Panc1 (cell line): ENCODE measurements around the gene SOX12. TPM values are rescaled to one million over a fixed set of nuclear protein-coding genes. Genes with fewer than 3 reads are reported as not detected.
A peak's percentile ranks its signal among the peaks of the same experiment; 100 is the strongest.

Source experiments
- ATAC-seq: fragments of 200-7000 bp; cut with Tn5 transposase; 2 replicates; pipeline ENCODE4 v1.9.1; 2020; ENCODE audit warnings: mild to moderate bottlenecking, moderate library complexity
- BruUV-seq: library from RNA; stranded (reverse); fragments of 400-500 nt; replicated peaks from 2 replicates; lab custom pipeline; 2021; lab: Mats Ljungman, UMichigan
- CTCF ChIA-PET: fragments of 300-600 bp; sonication (Branson Sonifier 250); formaldehyde crosslinking; loops from one replicate; lab custom pipeline; 2022; ENCODE audit warnings: antibody characterized with exemption; lab: Charles Lee
- POLR2A ChIA-PET: fragments of 300-600 bp; sonication (Branson Sonifier 250); formaldehyde crosslinking; loops from one replicate; lab custom pipeline; 2022; ENCODE audit warnings: antibody characterized with exemption; lab: Charles Lee
- DNase-seq: peaks from one replicate; pipeline ENCODE4 v3.0.0-alpha.2; 2010; ENCODE audit warnings: low read depth, low spot score
- H3K27ac ChIP-seq: 2 replicates; pipeline ENCODE4 v1.5.1; 2011; ENCODE audit warnings: mild to moderate bottlenecking, low read length, inconsistent platforms
- H3K27me3 ChIP-seq: fragments of 200-500 bp; sonication (Bioruptor generic); 2 replicates; pipeline ENCODE4 v1.6.0; 2014; ENCODE audit warnings: low read length, inconsistent platforms; ENCODE audit not compliant: control insufficient read depth, insufficient read depth
- H3K36me3 ChIP-seq: fragments of 200-500 bp; sonication (Bioruptor generic); 2 replicates; pipeline ENCODE4 v1.5.1; 2014; ENCODE audit warnings: inconsistent platforms, mild to moderate bottlenecking, low read length, moderate library complexity; ENCODE audit not compliant: control insufficient read depth, insufficient read depth
- H3K4me1 ChIP-seq: 2 replicates; pipeline ENCODE4 v1.5.1; 2011; ENCODE audit warnings: inconsistent platforms, mild to moderate bottlenecking, low read length, moderate library complexity; ENCODE audit not compliant: control insufficient read depth, insufficient read depth
- H3K4me3 ChIP-seq, 2 experiments: 2 replicates each; pipeline ENCODE4 v1.5.1; 2011 to 2012; ENCODE audit warnings: low read depth in 2 of 2, low read length in 2 of 2, mild to moderate bottlenecking in 2 of 2, inconsistent platforms in 1 of 2, moderate library complexity in 1 of 2
- H3K9me3 ChIP-seq: fragments of 200-500 bp; sonication (Bioruptor generic); 2 replicates; pipeline ENCODE4 v1.5.1; 2014; ENCODE audit warnings: low read depth, mild to moderate bottlenecking, inconsistent platforms, low read length, moderate library complexity; ENCODE audit not compliant: control insufficient read depth, insufficient read depth
- CTCF ChIP-seq: fragments of 450-650 bp; IDR thresholded peaks from 2 replicates; pipeline ENCODE4 v1.5.1; 2017; ENCODE audit warnings: mild to moderate bottlenecking
- POLR2AphosphoS5 ChIP-seq: IDR thresholded peaks from 2 replicates; pipeline ENCODE4 v1.6.1; 2012; ENCODE audit warnings: mild to moderate bottlenecking, low read depth, low read length, moderate library complexity
- REST ChIP-seq, 2 experiments: IDR thresholded peaks; 2 replicates each; pipeline ENCODE4 v1.6.1; 2011 to 2012; ENCODE audit warnings: low read depth in 2 of 2, control low read depth in 1 of 2, low read length in 1 of 2, mild to moderate bottlenecking in 1 of 2, moderate library complexity in 1 of 2; ENCODE audit not compliant: insufficient read depth in 1 of 2
- SIN3A ChIP-seq: IDR thresholded peaks from 2 replicates; pipeline ENCODE4 v1.6.1; 2012; ENCODE audit warnings: low read depth, mild to moderate bottlenecking, low read length, moderate library complexity, borderline replicate concordance; ENCODE audit not compliant: insufficient read depth
- TCF7L2 ChIP-seq: IDR thresholded peaks from 2 replicates; pipeline ENCODE4 v1.6.1; 2011; ENCODE audit warnings: mild to moderate bottlenecking, low read depth, low read length, inconsistent platforms
- in situ Hi-C: cut with HindIII; loops from 2 replicates; pipeline ENCODE4 v1.10.0; 2016; ENCODE audit warnings: low sequenced_read_pairs, low pct_unique_long_range_greater_than_20kb
- intact Hi-C: fragments of 100-400 bp; cut with micrococcal nuclease; formaldehyde crosslinking; loops from one replicate; pipeline ENCODE4 v1.10.0; 2022; ENCODE audit not compliant: unreplicated experiment
- total RNA-seq: library from RNA; stranded (reverse); gene quantifications from one replicate; pipeline ENCODE4 v1.2.1, GENCODE V29; 2021; ENCODE audit not compliant: unreplicated experiment

Gene SOX12
- total RNA-seq, 1 experiment from 2014 or later = 48.6 TPM

DNA sequence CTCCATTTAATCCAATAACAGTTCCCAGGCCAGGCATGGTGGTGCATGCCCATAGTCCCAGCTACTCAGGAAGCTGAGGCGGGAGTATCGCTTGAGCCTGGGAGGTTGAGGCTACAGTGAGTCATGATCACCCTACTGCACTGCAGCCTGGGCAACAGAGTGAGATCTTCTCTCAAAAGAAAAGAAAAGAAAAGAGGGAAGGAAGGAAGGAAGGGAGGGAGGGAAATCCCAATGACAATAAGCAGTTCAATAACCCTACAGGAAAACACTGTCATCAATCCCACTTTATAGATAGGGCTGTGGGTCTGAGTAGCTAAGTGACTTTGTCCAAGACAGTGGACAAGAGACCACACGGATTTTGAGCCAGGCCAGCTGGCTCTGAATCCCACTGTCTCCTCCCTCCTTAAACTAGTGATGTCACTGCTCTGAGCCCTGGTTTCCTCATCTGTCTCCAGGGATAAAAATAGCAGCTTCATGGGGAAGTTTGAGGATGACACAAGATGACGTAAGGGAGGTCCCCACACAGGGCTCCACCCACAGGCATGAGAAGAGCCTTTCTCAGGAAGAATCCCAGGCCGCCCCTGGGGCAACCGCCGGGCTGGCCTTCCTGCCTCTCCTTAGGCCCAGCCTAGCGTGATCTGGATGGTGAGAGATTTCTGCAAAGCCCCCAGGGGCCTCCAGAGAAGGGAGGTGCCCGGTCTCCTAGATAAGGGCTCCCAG is 48.0 kb downstream of the SOX12 start:
- ChIA-PET POLR2A (no interaction called here), CTCF (no interaction called here)
- in situ Hi-C loops (no loop called here), intact Hi-C loops (no loop called here)
- no peak for TF ChIP-seq TCF7L2
- TF ChIP-seq SIN3A = no peak
- TF ChIP-seq REST (IDR thresholded peaks at IDR 0.05; ENCODE audit: insufficient read depth in 1 of 2, low read depth in 2 of 2, low read length in 1 of 2) = no peak
- TF ChIP-seq POLR2AphosphoS5 = no peak
- TF ChIP-seq CTCF = no peak
- no peaks in the 10 kb centered on the region for H3K27me3 ChIP-seq
- H3K36me3 ChIP-seq = no peaks in the 10 kb centered on the region
- peak overlapping the region; percentile 62; the same call in 1 of the 2 replicates for H3K27ac ChIP-seq
- peaks cover 8% of the 10 kb centered on the region; the same call in 1 of the 2 replicates for H3K4me1 ChIP-seq
- H3K4me3 ChIP-seq = no peak overlapping the region
- H3K9me3 ChIP-seq = no peaks in the 10 kb centered on the region
- ATAC-seq (no peak; the same call in 1 of the 2 replicates), DNase-seq (no peak)
- BruUV-seq = no TSS peak

DNA sequence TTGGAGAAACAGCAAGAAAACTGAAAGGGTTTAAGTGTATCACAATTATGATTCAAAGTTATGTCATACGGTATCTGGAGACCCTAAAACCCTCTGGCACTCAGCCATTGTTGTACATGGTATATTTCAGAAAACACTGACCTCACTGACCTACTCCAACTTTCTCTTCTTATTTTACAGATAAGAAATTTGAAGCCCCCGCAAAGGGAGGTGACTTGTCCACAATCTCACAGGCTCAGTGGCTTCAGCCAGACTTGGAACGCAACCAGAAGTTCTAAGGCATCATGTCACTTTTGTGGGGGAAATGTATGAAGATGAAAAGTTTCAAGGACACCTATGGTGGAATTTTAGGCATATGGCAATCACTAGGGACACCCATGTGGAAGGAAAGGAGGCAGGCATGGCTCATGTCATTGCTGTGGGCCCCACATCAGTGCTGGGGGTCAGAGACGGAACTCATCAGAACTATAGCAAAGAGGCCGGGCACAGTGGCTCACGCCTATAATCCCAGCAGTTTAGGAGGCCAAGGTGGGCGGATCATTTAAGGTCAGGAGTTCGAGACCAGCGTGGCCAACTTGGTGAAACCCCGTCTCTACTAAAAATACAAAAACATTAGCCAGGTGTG is 50.0 kb downstream of the SOX12 start:
- intact Hi-C loops (no loop called here), in situ Hi-C loops (no loop called here)
- no peak for TF ChIP-seq POLR2AphosphoS5
- no peak for TF ChIP-seq CTCF
- no peak for TF ChIP-seq TCF7L2
- no peak for TF ChIP-seq REST (IDR thresholded peaks at IDR 0.05; ENCODE audit: insufficient read depth in 1 of 2, low read depth in 2 of 2, low read length in 1 of 2)
- TF ChIP-seq SIN3A = no peak
- no TSS peak for BruUV-seq
- ATAC-seq (no peak), DNase-seq (no peak)
- Histone ChIP-seq H3K4me3 (no peak overlapping the region), H3K9me3 (no peaks in the 10 kb centered on the region), H3K27me3 (no peaks in the 10 kb centered on the region), H3K4me1 (peaks cover 15% of the 10 kb centered on the region; the same call in 1 of the 2 replicates), H3K36me3 (no peaks in the 10 kb centered on the region), H3K27ac (no peak overlapping the region)
- POLR2A ChIA-PET = interaction anchor here (0.6 kb wide), 1 partner anchor 27 kb away, joined by 4 read pairs; no protein-coding TSS in a partner anchor
- CTCF ChIA-PET = no interaction called here
